Measurements from ENCODE around the gene ANO2. TPM values are rescaled to one million over a fixed set of nuclear protein-coding genes. Genes with fewer than 3 reads are reported as not detected.

Gene ANO2
- total RNA-seq, 1 experiment from 2014 or later, result 0.68 TPM

DNA sequence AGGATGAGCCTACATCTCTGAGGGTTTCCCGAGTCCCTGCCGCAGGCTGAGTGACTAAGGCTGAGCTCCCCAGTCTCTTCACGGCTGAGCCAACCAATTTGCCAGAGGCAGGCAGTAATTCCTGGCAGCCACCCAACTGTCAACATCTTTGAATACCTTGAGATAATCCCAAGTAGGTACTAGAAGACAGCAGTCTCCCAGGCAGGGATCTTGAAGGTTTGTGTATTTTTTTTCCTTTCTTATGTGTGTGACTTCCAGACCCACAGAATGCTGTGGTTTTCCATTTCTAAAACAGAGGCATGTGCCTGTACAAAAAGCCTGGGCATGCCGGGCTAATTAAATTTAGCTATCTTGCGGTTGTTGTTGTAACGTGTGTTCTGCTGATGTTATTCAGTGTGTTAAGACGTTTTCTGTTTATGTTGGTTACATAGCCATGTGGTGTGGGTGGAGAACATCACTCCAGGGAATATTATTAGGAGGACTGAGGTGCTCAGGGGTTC, 155.5 kb downstream of the ANO2 start:
- POLR2A ChIA-PET, result no interaction called here
- TF ChIP-seq, protein P1, sequence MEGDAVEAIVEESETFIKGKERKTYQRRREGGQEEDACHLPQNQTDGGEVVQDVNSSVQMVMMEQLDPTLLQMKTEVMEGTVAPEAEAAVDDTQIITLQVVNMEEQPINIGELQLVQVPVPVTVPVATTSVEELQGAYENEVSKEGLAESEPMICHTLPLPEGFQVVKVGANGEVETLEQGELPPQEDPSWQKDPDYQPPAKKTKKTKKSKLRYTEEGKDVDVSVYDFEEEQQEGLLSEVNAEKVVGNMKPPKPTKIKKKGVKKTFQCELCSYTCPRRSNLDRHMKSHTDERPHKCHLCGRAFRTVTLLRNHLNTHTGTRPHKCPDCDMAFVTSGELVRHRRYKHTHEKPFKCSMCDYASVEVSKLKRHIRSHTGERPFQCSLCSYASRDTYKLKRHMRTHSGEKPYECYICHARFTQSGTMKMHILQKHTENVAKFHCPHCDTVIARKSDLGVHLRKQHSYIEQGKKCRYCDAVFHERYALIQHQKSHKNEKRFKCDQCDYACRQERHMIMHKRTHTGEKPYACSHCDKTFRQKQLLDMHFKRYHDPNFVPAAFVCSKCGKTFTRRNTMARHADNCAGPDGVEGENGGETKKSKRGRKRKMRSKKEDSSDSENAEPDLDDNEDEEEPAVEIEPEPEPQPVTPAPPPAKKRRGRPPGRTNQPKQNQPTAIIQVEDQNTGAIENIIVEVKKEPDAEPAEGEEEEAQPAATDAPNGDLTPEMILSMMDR (IDR thresholded peaks at IDR 0.05; ENCODE audit: insufficient read depth in 1 of 2, low read depth in 1 of 2, low read length in 1 of 2, severe bottlenecking in 1 of 2, unreplicated experiment in 1 of 2), result no peak
- Histone ChIP-seq H3K36me3 (ENCODE audit: control insufficient read depth, insufficient read depth, low read length) (no peaks in the 10 kb centered on the region), H3K4me3 (ENCODE audit: low read depth, low read length) (no peak overlapping the region), H3K27me3 (replicated peaks; ENCODE audit: control insufficient read depth, insufficient read depth, low read length) (no peaks in the 10 kb centered on the region), H3K9me3 (no peaks in the 10 kb centered on the region), H3K4me1 (no peaks in the 10 kb centered on the region)
- H3K4me3 Mint-ChIP-seq (ENCODE audit: unreplicated experiment), result no peak overlapping the region
- no peaks in the 10 kb centered on the region for H3K36me3 Mint-ChIP-seq (ENCODE audit: insufficient read depth, unreplicated experiment)
- H3K27me3 Mint-ChIP-seq (ENCODE audit: insufficient read depth, unreplicated experiment), result peaks cover 8% of the 10 kb centered on the region
- no peaks in the 10 kb centered on the region for H3K9me3 Mint-ChIP-seq (ENCODE audit: unreplicated experiment)
- BruUV-seq (replicated peaks), result no TSS peak
- no peak for DNase-seq
- CTCF ChIA-PET, result no interaction called here
- intact Hi-C loops (cut with micrococcal nuclease; ENCODE audit: unreplicated experiment), result no loop called here
- no peaks in the 10 kb centered on the region for H3K4me1 Mint-ChIP-seq (ENCODE audit: low read depth, unreplicated experiment)
- H3K27ac Mint-ChIP-seq (ENCODE audit: unreplicated experiment), result no peak overlapping the region

DNA sequence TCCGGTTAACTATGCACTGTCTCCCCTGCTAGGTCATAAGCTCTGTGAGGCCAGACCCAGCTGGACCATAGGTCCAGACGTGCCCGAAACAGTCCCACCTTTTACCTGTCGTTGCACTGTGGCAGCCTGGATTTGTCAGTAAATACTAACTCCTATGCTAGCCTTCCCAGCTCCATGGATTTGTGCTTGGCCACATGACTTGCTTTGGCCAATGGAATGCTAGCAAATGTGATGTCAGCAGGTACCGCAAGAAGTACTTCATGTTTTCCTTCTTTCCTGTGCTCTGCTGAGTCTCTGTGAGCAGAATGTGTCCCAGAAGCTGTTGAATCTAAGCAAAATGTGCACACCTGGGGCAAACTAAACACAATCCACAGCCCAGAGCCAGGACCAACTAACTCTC, 157.2 kb downstream of the ANO2 start:
- no peak overlapping the region for H3K4me3 ChIP-seq (ENCODE audit: low read depth, low read length)
- BruUV-seq (replicated peaks), result no TSS peak
- CTCF ChIA-PET, result interaction anchor here (0.6 kb wide), 1 partner anchor 87 kb away, joined by 3 read pairs; no protein-coding TSS in a partner anchor
- no peaks in the 10 kb centered on the region for H3K4me1 Mint-ChIP-seq (ENCODE audit: low read depth, unreplicated experiment)
- H3K27me3 Mint-ChIP-seq (ENCODE audit: insufficient read depth, unreplicated experiment), result peaks cover 8% of the 10 kb centered on the region
- TF ChIP-seq, protein P1 (IDR thresholded peaks at IDR 0.05; ENCODE audit: insufficient read depth in 1 of 2, low read depth in 1 of 2, low read length in 1 of 2, severe bottlenecking in 1 of 2, unreplicated experiment in 1 of 2), result no peak
- intact Hi-C loops (cut with micrococcal nuclease; ENCODE audit: unreplicated experiment), result no loop called here
- no peaks in the 10 kb centered on the region for H3K9me3 ChIP-seq
- H3K36me3 ChIP-seq (ENCODE audit: control insufficient read depth, insufficient read depth, low read length), result no peaks in the 10 kb centered on the region
- H3K4me1 ChIP-seq, result no peaks in the 10 kb centered on the region
- H3K4me3 Mint-ChIP-seq (ENCODE audit: unreplicated experiment), result no peak overlapping the region
- no peak overlapping the region for H3K27ac Mint-ChIP-seq (ENCODE audit: unreplicated experiment)
- POLR2A ChIA-PET, result no interaction called here
- H3K9me3 Mint-ChIP-seq (ENCODE audit: unreplicated experiment), result no peaks in the 10 kb centered on the region
- no peak for DNase-seq
- no peaks in the 10 kb centered on the region for H3K27me3 ChIP-seq (replicated peaks; ENCODE audit: control insufficient read depth, insufficient read depth, low read length)
- H3K36me3 Mint-ChIP-seq (ENCODE audit: insufficient read depth, unreplicated experiment), result no peaks in the 10 kb centered on the region

DNA sequence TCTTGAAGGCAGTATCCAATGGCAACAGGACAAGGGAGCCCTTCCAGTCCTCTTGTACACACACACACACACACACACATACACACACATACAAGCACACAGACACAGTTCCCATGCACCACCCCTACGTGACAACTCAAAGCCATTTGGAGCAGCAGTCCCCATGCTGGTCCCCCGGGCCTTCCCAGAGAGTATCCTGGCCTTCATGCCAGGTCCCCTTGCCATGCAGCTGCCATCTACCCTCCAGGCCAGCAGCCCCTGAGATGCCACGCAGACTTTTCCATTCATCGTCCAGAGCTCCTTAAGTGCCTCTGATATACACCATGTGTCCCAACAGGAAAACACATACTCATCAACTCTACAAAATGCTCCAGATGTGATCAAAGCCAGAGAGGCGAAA, 159.5 kb downstream of the ANO2 start:
- Mint-ChIP-seq H3K36me3 (ENCODE audit: insufficient read depth, unreplicated experiment) (no peaks in the 10 kb centered on the region), H3K4me3 (ENCODE audit: unreplicated experiment) (no peak overlapping the region), H3K9me3 (ENCODE audit: unreplicated experiment) (no peaks in the 10 kb centered on the region), H3K4me1 (ENCODE audit: low read depth, unreplicated experiment) (no peaks in the 10 kb centered on the region), H3K27ac (ENCODE audit: unreplicated experiment) (no peak overlapping the region), H3K27me3 (ENCODE audit: insufficient read depth, unreplicated experiment) (peaks cover 5% of the 10 kb centered on the region)
- BruUV-seq (replicated peaks), result no TSS peak
- H3K4me1 ChIP-seq, result no peaks in the 10 kb centered on the region
- ChIA-PET CTCF (no interaction called here), POLR2A (no interaction called here)
- H3K9me3 ChIP-seq, result no peaks in the 10 kb centered on the region
- TF ChIP-seq, protein P1 (IDR thresholded peaks at IDR 0.05; ENCODE audit: insufficient read depth in 1 of 2, low read depth in 1 of 2, low read length in 1 of 2, severe bottlenecking in 1 of 2, unreplicated experiment in 1 of 2), result no peak
- no peaks in the 10 kb centered on the region for H3K36me3 ChIP-seq (ENCODE audit: control insufficient read depth, insufficient read depth, low read length)
- H3K27me3 ChIP-seq (replicated peaks; ENCODE audit: control insufficient read depth, insufficient read depth, low read length), result no peaks in the 10 kb centered on the region
- H3K4me3 ChIP-seq (ENCODE audit: low read depth, low read length), result no peak overlapping the region
- DNase-seq, result no peak
- intact Hi-C loops (cut with micrococcal nuclease; ENCODE audit: unreplicated experiment), result no loop called here
